Measurements from ENCODE around the gene ARHGEF4.

DNA sequence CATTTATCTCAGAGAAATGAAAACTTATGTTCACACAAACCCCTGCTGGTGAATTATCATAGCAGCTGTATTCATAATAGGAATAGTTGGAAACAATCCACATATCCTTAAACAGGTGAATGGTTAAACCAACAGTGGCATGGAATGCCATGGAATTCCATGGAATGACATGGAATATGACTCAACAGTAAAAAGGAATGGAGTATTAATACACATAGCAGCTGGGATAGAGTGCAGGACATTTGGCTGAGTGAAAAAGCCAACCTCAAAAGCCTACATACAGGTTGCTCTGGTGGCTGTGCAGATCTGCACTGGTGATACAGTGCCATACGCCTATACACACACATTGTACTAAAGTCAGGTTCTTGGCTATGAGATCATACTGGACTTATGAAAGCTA lies 187.0 kb downstream of the ARHGEF4 start:
- TF ChIP-seq SP1 (IDR thresholded peaks at IDR 0.05) (no peak), NFRKB (IDR thresholded peaks at IDR 0.05) (no peak), SUZ12 (IDR thresholded peaks at IDR 0.05) (no peak), FOXK2 (IDR thresholded peaks at IDR 0.05) (no peak), FOXM1 (IDR thresholded peaks at IDR 0.05; ENCODE audit: borderline replicate concordance) (no peak), BHLHE40 (IDR thresholded peaks at IDR 0.05; ENCODE audit: borderline replicate concordance) (no peak), LEF1 (IDR thresholded peaks at IDR 0.05; ENCODE audit: borderline replicate concordance) (no peak), ELF4 (IDR thresholded peaks at IDR 0.05) (no peak), FOXA1 (IDR thresholded peaks at IDR 0.05) (no peak)
- TF ChIP-seq, protein P1, sequence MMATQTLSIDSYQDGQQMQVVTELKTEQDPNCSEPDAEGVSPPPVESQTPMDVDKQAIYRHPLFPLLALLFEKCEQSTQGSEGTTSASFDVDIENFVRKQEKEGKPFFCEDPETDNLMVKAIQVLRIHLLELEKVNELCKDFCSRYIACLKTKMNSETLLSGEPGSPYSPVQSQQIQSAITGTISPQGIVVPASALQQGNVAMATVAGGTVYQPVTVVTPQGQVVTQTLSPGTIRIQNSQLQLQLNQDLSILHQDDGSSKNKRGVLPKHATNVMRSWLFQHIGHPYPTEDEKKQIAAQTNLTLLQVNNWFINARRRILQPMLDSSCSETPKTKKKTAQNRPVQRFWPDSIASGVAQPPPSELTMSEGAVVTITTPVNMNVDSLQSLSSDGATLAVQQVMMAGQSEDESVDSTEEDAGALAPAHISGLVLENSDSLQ (IDR thresholded peaks at IDR 0.05), result no peak

All from HEK293T (cell line).